PC-3 (cell line): ENCODE measurements around the gene NADSYN1. TPM values are rescaled to one million over a fixed set of nuclear protein-coding genes. Genes with fewer than 3 reads are reported as not detected.

Source experiments
- ATAC-seq: fragments of 200-7000 bp; cut with Tn5 transposase; 2 replicates; pipeline ENCODE4 v1.9.1; 2020; ENCODE audit warnings: mild to moderate bottlenecking, moderate library complexity
- BruUV-seq: library from RNA; stranded (reverse); fragments of 400-500 nt; replicated peaks from 2 replicates; lab custom pipeline; 2021; lab: Mats Ljungman, UMichigan
- CTCF ChIA-PET: fragments of 300-600 bp; sonication (Branson Sonifier 250); formaldehyde crosslinking; loops from one replicate; lab custom pipeline; 2022; ENCODE audit warnings: antibody characterized with exemption; lab: Charles Lee
- POLR2A ChIA-PET: fragments of 300-600 bp; sonication (Branson Sonifier 250); formaldehyde crosslinking; loops from one replicate; lab custom pipeline; 2022; ENCODE audit warnings: antibody characterized with exemption; ENCODE audit not compliant: unreplicated experiment; lab: Charles Lee
- DNase-seq: peaks from one replicate; pipeline ENCODE4 v3.0.0-alpha.2; 2015
- H2AFZ ChIP-seq: fragments of 300-600 bp; sonication (generic); 2 replicates; pipeline ENCODE4 v1.6.0; 2016; ENCODE audit warnings: antibody characterized with exemption, low read length
- H3F3A ChIP-seq: fragments of 300-600 bp; sonication (generic); one replicate; pipeline ENCODE4 v1.6.0; 2017; ENCODE audit warnings: antibody characterized with exemption, low read length, control low read depth, mild to moderate bottlenecking; ENCODE audit not compliant: unreplicated experiment
- H3K27ac ChIP-seq: fragments of 300-600 bp; sonication (generic); 2 replicates; pipeline ENCODE4 v1.5.1; 2016; ENCODE audit warnings: mild to moderate bottlenecking, low read length
- H3K27me3 ChIP-seq: fragments of 300-600 bp; sonication (generic); 2 replicates; pipeline ENCODE4 v1.6.1; 2016; ENCODE audit warnings: low read length, mixed read lengths
- H3K36me3 ChIP-seq: fragments of 300-600 bp; sonication (generic); 2 replicates; pipeline ENCODE4 v1.6.1; 2016; ENCODE audit warnings: low read depth, mixed run types, low read length, mixed read lengths
- H3K4me1 ChIP-seq: fragments of 300-600 bp; sonication (generic); 2 replicates; pipeline ENCODE4 v1.5.1; 2016; ENCODE audit warnings: low read length; ENCODE audit not compliant: insufficient read depth
- H3K4me2 ChIP-seq: fragments of 300-600 bp; sonication (generic); 2 replicates; pipeline ENCODE4 v1.6.0; 2016; ENCODE audit warnings: low read length
- H3K4me3 ChIP-seq: fragments of 300-600 bp; sonication (generic); 2 replicates; pipeline ENCODE4 v1.5.1; 2016; ENCODE audit warnings: mild to moderate bottlenecking, low read length, mixed read lengths
- H3K79me2 ChIP-seq: fragments of 300-600 bp; sonication (generic); 2 replicates; pipeline ENCODE4 v1.6.1; 2017; ENCODE audit warnings: low read length, mixed read lengths
- H3K9ac ChIP-seq: fragments of 300-600 bp; sonication (generic); 2 replicates; pipeline ENCODE4 v1.6.0; 2016; ENCODE audit warnings: mild to moderate bottlenecking, low read length
- H3K9me2 ChIP-seq: fragments of 300-600 bp; sonication (generic); replicated peaks from 2 replicates; pipeline ENCODE4 v1.6.1; 2016; ENCODE audit warnings: mixed run types, low read length, mixed read lengths
- H3K9me3 ChIP-seq: fragments of 300-600 bp; sonication (generic); 2 replicates; pipeline ENCODE4 v1.6.1; 2016; ENCODE audit warnings: low read length, mixed read lengths
- H4K20me1 ChIP-seq: fragments of 300-600 bp; sonication (generic); 2 replicates; pipeline ENCODE4 v1.6.1; 2016; ENCODE audit warnings: low read length, mixed read lengths
- EZH2 ChIP-seq: fragments of 300-600 bp; sonication (generic); IDR thresholded peaks from one replicate; pipeline ENCODE4 v1.6.1; 2017; ENCODE audit warnings: antibody characterized with exemption, mild to moderate bottlenecking, low read length; ENCODE audit not compliant: unreplicated experiment
- EZH2phosphoT487 ChIP-seq: fragments of 300-600 bp; sonication (generic); IDR thresholded peaks from 2 replicates; pipeline ENCODE4 v1.6.1; 2018; ENCODE audit warnings: mild to moderate bottlenecking, antibody characterized with exemption, low read length, borderline replicate concordance
- intact Hi-C: fragments of 100-400 bp; cut with micrococcal nuclease; formaldehyde crosslinking; loops from 2 replicates; pipeline ENCODE4 v1.9.0; 2023
- total RNA-seq: library from RNA; depleted of rRNA; stranded (reverse); fragments of >200 nt; gene quantifications from 2 replicates; pipeline ENCODE4 v1.2.3, GENCODE V29; 2014
- TF ChIP-seq, protein P1 (sequence below): fragments of 300-600 bp; sonication (generic); conservative IDR thresholded peaks from 2 replicates; pipeline ENCODE4 v1.5.1; 2017; ENCODE audit warnings: antibody characterized with exemption, low read depth, mild to moderate bottlenecking, low read length

The NADSYN1 gene
- total RNA-seq, 1 experiment from 2014 or later, result 64.8 TPM

- TF ChIP-seq, protein P1, sequence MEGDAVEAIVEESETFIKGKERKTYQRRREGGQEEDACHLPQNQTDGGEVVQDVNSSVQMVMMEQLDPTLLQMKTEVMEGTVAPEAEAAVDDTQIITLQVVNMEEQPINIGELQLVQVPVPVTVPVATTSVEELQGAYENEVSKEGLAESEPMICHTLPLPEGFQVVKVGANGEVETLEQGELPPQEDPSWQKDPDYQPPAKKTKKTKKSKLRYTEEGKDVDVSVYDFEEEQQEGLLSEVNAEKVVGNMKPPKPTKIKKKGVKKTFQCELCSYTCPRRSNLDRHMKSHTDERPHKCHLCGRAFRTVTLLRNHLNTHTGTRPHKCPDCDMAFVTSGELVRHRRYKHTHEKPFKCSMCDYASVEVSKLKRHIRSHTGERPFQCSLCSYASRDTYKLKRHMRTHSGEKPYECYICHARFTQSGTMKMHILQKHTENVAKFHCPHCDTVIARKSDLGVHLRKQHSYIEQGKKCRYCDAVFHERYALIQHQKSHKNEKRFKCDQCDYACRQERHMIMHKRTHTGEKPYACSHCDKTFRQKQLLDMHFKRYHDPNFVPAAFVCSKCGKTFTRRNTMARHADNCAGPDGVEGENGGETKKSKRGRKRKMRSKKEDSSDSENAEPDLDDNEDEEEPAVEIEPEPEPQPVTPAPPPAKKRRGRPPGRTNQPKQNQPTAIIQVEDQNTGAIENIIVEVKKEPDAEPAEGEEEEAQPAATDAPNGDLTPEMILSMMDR, result no peak
- no peak for TF ChIP-seq EZH2
- no peak for TF ChIP-seq EZH2phosphoT487
- intact Hi-C loops, result no loop called here
- Histone ChIP-seq H3K9ac (no peak overlapping the region), H3K36me3 (peaks cover 24% of the 10 kb centered on the region), H3K4me1 (no peaks in the 10 kb centered on the region), H3K27me3 (no peaks in the 10 kb centered on the region), H3K27ac (no peak overlapping the region), H3K4me3 (no peak overlapping the region), H2AFZ (no peak overlapping the region), H3K79me2 (no peaks in the 10 kb centered on the region), H3K4me2 (no peak overlapping the region), H4K20me1 (no peaks in the 10 kb centered on the region), H3K9me2 (no peaks in the 10 kb centered on the region), H3K9me3 (no peaks in the 10 kb centered on the region), H3F3A (no peaks in the 10 kb centered on the region)
- BruUV-seq, result no TSS peak
- DNase-seq (no peak), ATAC-seq (no peak)
- CTCF ChIA-PET, result no interaction called here
- POLR2A ChIA-PET, result no interaction called here
Observed at GRCh38 chr11:71461696-71462095, 8.7 kb downstream of the NADSYN1 start.

GRCh38 chr11:71462726-71463125 lies 9.7 kb downstream of the NADSYN1 start:
- TF ChIP-seq EZH2phosphoT487, result no peak
- TF ChIP-seq EZH2, result no peak
- TF ChIP-seq, protein P1, result no peak
- Histone ChIP-seq H3K4me2 (no peak overlapping the region), H3K9me3 (no peaks in the 10 kb centered on the region), H3K9me2 (no peaks in the 10 kb centered on the region), H3K27ac (no peak overlapping the region), H3F3A (no peaks in the 10 kb centered on the region), H4K20me1 (no peaks in the 10 kb centered on the region), H3K79me2 (no peaks in the 10 kb centered on the region), H2AFZ (no peak overlapping the region), H3K27me3 (no peaks in the 10 kb centered on the region), H3K9ac (no peak overlapping the region), H3K4me3 (no peak overlapping the region), H3K4me1 (no peaks in the 10 kb centered on the region), H3K36me3 (peaks cover 27% of the 10 kb centered on the region)
- no peak for ATAC-seq
- ChIA-PET CTCF (no interaction called here), POLR2A (no interaction called here)
- no TSS peak for BruUV-seq
- intact Hi-C loops, result no loop called here
- DNase-seq, result no peak

GRCh38 chr11:71463331-71464211 lies 10.6 kb downstream of the NADSYN1 start:
- no peak overlapping the region for H3K4me2 ChIP-seq
- no peaks in the 10 kb centered on the region for H3K27me3 ChIP-seq
- no peak for DNase-seq
- ChIA-PET POLR2A (no interaction called here), CTCF (no interaction called here)
- no peaks in the 10 kb centered on the region for H3F3A ChIP-seq
- H3K79me2 ChIP-seq, result no peaks in the 10 kb centered on the region
- H3K4me3 ChIP-seq, result no peak overlapping the region
- no TSS peak for BruUV-seq
- intact Hi-C loops, result no loop called here
- H3K9ac ChIP-seq, result no peak overlapping the region
- no peak overlapping the region for H3K27ac ChIP-seq
- no peaks in the 10 kb centered on the region for H3K4me1 ChIP-seq
- peaks cover 27% of the 10 kb centered on the region for H3K36me3 ChIP-seq
- no peaks in the 10 kb centered on the region for H4K20me1 ChIP-seq
- ATAC-seq, result no peak
- H3K9me3 ChIP-seq, result no peaks in the 10 kb centered on the region
- H3K9me2 ChIP-seq, result no peaks in the 10 kb centered on the region
- TF ChIP-seq EZH2phosphoT487 (no peak), EZH2 (no peak)
- TF ChIP-seq, protein P1, result no peak
- no peak overlapping the region for H2AFZ ChIP-seq
